Activated naive CD4-positive, alpha-beta T cell treated with anti-CD3 and anti-CD28 coated beads, Interleukin-2, amount 10 ng/mL, durations not matched to agents 7 days and 5 days (primary cell): ENCODE data around the gene TMEM181.
"Not testable (repeated sequence)": the region's sequence is repeated elsewhere in the genome, so short reads cannot be mapped to it uniquely, and the experiment has no call there.

ENCODE experiments used
- CTCF ChIA-PET: fragments of 350-600 bp; sonication (Branson Sonifier 250); formaldehyde crosslinking; loops from one replicate; lab custom pipeline; 2021; ENCODE audit warnings: antibody characterized with exemption; lab: Charles Lee
- DNase-seq: peaks from one replicate; pipeline ENCODE4 v3.0.0-alpha.2; 2020
- H3K27ac Mint-ChIP-seq: one replicate; pipeline ENCODE4 v1.8.0; 2021; ENCODE audit warnings: mild to moderate bottlenecking, moderate library complexity, mixed read lengths
- H3K27me3 Mint-ChIP-seq: one replicate; pipeline ENCODE4 v1.8.0; 2021; ENCODE audit warnings: mild to moderate bottlenecking, mixed read lengths
- H3K36me3 Mint-ChIP-seq: one replicate; pipeline ENCODE4 v1.8.0; 2021; ENCODE audit warnings: mixed read lengths
- H3K4me1 Mint-ChIP-seq: one replicate; pipeline ENCODE4 v1.8.0; 2021; ENCODE audit warnings: mixed read lengths
- H3K4me3 Mint-ChIP-seq: one replicate; pipeline ENCODE4 v1.8.0; 2021; ENCODE audit warnings: mild to moderate bottlenecking, moderate library complexity, mixed read lengths
- H3K9me3 Mint-ChIP-seq: one replicate; pipeline ENCODE4 v1.8.0; 2021; ENCODE audit warnings: mixed read lengths

The TMEM181 gene

DNA sequence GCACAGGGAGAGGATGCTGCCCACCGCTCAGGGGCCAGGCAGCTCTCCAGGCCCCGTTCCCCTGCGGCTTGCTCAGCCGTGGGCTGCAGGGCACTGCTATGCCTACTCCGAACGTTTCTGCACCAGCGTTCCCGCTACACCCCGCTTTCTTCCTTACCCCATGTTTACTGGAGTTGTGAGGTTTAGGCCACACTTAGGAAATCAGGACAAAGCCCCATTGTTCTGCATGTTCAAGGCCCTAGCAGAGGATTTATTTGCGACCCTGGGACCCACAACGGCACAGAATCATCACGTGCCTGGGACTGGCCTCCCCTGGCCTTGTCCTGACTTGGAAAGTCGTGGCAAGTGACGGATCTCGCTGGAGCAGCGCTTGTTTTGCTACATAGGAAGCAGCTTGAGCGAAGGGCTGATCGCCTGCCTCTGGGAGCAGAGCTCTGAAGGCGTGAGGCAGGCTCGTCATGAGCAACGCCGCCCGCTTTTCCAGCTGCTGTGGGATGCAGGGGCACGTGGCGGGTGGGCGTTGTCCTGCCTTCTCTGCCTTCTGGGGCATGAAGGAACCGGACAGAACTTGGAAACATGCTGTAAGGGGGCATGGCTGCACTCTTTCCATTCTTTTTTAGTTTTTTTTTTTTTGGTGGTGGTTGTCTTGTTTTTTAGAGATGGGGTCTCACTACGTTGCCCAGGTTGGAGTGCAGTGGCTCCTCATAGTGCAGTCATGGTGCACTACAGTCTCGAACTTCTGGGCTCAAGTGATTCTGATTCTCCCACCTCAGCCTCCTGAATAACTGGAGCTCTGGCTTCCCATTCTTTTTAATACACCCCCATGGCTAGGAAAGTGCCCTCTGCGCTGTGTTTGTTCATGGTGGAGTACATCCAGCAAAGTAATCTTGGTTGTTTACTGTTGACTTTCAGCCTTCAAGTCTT, 14.6 kb upstream of the TMEM181 start:
- H3K4me1 Mint-ChIP-seq, result no peaks in the 10 kb centered on the region
- no peaks in the 10 kb centered on the region for H3K9me3 Mint-ChIP-seq
- no peak overlapping the region for H3K27ac Mint-ChIP-seq
- peaks cover 46% of the 10 kb centered on the region for H3K27me3 Mint-ChIP-seq
- CTCF ChIA-PET, result no interaction called here
- H3K36me3 Mint-ChIP-seq, result no peaks in the 10 kb centered on the region
- H3K4me3 Mint-ChIP-seq, result no peak overlapping the region
- no peak for DNase-seq

DNA sequence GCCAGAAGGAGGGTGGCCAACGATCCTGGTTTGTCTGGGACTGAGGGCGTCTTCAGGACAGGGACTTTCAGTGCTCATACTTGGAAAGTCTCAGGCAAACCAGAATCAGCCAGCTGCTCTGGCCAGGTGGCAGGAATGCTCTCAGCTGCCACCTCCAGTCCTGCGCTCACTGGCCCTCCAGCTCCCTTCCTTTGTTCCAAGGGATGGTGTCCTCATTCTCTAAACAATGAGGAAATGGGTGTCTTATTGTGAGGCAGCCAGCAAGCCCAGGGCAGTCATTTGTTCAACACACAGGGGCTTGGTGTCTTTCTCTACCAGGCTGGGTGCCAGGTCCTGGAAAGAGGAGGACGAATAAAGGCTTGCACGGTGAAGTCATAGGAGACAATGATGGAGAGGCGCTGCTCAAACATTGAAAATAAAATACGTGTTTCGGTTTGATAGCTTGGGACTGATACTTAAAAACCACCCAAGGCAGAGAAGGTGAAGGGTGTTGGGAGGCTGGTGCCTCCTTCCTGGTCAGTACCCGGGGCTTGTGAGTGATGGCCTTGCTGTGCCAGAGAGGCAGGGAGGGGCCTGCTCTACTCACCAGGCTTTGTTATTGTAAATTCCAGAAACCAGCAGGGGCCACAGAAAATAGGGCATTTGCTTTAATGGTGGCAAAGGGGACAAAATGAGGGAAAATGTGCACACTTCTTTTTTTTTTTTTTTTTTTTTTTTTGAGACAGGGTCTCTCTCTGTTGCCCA, 11.3 kb upstream of the TMEM181 start:
- Mint-ChIP-seq H3K4me1 (no peaks in the 10 kb centered on the region), H3K36me3 (no peaks in the 10 kb centered on the region), H3K27me3 (peaks cover 35% of the 10 kb centered on the region), H3K4me3 (no peak overlapping the region), H3K9me3 (no peaks in the 10 kb centered on the region), H3K27ac (no peak overlapping the region)
- CTCF ChIA-PET, result no interaction called here
- no peak for DNase-seq

DNA sequence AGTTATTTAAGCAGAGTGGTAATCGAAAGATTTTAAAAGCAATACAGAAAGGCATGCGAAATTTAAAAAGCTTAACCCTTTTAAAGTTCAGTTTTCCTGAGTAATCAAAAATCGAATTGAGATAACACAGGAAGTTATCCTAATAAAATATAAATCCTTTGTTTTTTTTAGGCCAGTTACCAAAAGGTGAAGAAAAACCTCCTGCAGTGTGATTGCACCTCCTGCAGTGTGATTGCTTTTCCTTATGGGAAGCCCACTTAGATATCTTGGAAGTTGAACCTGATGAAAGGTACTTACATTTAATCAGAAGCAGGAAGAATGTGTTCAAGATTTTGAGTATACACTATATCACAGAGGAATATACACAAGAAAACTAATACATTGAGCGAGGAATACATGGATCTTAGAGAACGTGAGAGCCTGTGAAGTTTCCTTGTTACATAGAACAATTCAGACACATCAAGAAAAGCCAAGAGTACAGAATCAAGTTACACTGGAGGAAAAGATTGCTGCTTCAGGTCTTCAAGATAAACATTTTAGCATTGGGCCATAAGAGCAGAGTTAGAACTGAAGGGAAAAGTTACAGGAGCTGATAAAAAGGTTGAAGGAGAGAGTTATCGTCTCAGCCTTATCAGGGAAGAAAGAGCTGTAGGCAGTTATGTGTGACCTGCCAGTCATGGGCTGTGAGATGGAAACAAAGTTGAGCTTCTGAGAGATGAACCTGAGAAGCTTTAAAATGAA, 7.7 kb upstream of the TMEM181 start:
- H3K36me3 Mint-ChIP-seq, result no peaks in the 10 kb centered on the region
- H3K27me3 Mint-ChIP-seq, result peaks cover 32% of the 10 kb centered on the region
- H3K4me1 Mint-ChIP-seq, result peaks cover 9% of the 10 kb centered on the region
- CTCF ChIA-PET, result interaction anchor here (1.0 to 1.6 kb wide), 2 partner anchors 51 to 338 kb away, joined by 4 to 6 read pairs; no protein-coding TSS in a partner anchor
- no peak overlapping the region for H3K27ac Mint-ChIP-seq
- H3K9me3 Mint-ChIP-seq, result no peaks in the 10 kb centered on the region
- no peak for DNase-seq
- H3K4me3 Mint-ChIP-seq, result no peak overlapping the region

DNA sequence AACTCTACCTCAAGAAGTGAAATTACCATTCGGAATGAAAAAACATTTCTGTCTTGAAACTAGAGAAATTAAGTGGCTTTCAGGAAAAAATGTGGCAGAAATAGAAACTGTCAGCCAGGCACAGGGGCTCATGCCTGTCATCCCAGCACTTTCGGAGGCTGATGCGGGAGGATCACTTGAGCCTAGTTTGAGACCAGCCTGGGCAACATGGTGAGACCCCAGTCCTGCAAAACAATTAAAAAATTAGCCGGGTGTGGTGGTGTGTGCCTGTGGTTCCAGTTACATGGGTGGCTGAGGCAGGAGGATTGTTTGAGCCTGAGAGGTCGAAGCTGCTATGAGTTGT, 7.1 kb upstream of the TMEM181 start:
- Mint-ChIP-seq H3K4me3 (no peak overlapping the region), H3K9me3 (no peaks in the 10 kb centered on the region), H3K27ac (no peak overlapping the region), H3K36me3 (no peaks in the 10 kb centered on the region), H3K27me3 (peaks cover 29% of the 10 kb centered on the region), H3K4me1 (peaks cover 9% of the 10 kb centered on the region)
- DNase-seq, result no peak
- CTCF ChIA-PET, result interaction anchor here (1.0 to 1.6 kb wide), 3 partner anchors 34 to 338 kb away, joined by 3 to 6 read pairs (median 4); no protein-coding TSS in a partner anchor

DNA sequence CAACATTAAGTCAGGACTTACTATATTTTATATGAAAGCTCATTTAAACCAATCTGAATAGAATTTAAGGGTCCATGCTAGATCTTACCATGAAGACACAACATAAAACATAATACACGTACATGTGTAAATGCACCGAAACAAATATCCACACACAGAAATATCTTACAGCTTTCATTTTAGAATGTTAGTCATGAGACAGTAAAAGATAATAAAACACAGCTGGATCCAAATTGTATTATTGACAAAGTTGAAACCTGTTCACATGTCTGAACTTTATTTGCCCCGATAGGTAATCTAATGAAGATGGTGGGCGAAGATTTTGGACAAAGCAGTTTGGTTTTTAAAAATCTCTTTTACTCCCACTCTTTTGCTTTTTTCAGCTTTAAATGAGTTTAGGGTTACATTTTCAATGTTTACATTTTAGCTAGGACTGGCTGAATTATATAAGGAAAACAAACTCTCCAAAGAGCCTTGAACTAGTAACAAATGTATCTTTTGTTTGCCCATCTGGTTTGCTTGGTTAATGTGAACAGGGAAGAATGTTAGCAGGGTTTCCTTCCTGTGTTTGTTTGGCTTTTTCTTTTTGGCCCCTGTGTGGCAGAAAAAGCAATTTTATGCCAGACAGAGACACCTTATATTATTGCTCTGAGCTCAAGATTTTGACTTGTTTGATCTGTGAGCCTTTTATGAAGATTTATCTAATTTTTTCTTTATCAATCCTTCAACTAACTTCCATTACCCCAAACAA, 5.1 kb upstream of the TMEM181 start:
- Mint-ChIP-seq H3K27me3 (peaks cover 28% of the 10 kb centered on the region), H3K36me3 (no peaks in the 10 kb centered on the region), H3K4me1 (peaks cover 16% of the 10 kb centered on the region), H3K27ac (no peak overlapping the region), H3K9me3 (no peaks in the 10 kb centered on the region), H3K4me3 (no peak overlapping the region)
- CTCF ChIA-PET, result no interaction called here
- DNase-seq, result no peak

DNA sequence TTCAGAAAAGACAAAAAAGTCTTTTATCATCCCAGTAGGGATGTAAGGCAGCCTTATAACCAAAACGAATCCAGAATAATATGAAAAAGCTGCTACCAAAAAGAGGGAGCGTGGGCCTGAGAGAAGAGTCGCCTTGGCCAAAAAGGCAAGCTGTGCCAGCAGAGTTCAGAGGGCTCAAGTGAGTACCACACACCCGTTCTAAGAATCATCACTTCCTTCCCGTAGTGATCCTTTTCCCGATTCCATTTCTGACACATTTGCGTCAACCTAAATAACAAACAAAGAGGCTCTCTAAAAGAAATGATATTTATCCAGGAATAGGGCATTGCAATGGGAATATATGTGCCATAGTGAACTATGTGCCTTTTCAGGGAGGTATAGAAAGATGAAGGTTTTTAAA, 3.8 kb upstream of the TMEM181 start:
- Mint-ChIP-seq H3K9me3 (no peaks in the 10 kb centered on the region), H3K4me1 (peaks cover 21% of the 10 kb centered on the region), H3K36me3 (peaks cover 2% of the 10 kb centered on the region), H3K27ac (no peak overlapping the region), H3K4me3 (no peak overlapping the region), H3K27me3 (peaks cover 28% of the 10 kb centered on the region)
- DNase-seq, result no peak
- CTCF ChIA-PET, result no interaction called here

DNA sequence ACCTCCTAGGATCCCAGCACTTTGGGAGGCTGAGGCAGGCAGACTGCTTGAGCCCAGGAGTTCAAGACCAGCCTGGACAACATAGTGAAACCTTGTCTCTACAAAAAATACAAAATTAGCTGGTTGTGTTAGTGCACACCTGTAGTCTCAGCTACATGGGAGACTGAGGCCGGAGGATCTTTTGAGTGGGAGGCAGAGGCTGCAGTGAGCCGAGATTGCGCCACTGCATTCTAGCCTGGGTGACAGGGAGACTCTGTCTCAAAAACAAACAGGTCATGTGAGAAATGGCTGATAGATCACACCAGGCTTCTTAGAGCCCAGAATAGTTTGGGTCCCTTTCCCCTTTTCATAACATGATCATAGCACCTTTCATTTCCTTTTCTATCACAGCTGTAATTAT, 2.8 kb upstream of the TMEM181 start:
- DNase-seq, H3K9me3 Mint-ChIP-seq, H3K36me3 Mint-ChIP-seq, H3K4me3 Mint-ChIP-seq, H3K27ac Mint-ChIP-seq: not testable (repeated sequence)
- Mint-ChIP-seq H3K4me1 (peaks cover 31% of the 10 kb centered on the region), H3K27me3 (peaks cover 28% of the 10 kb centered on the region)
- CTCF ChIA-PET, result interaction anchor here (1.0 to 1.4 kb wide), 2 partner anchors 39 to 343 kb away, joined by 3 read pairs; no protein-coding TSS in a partner anchor

DNA sequence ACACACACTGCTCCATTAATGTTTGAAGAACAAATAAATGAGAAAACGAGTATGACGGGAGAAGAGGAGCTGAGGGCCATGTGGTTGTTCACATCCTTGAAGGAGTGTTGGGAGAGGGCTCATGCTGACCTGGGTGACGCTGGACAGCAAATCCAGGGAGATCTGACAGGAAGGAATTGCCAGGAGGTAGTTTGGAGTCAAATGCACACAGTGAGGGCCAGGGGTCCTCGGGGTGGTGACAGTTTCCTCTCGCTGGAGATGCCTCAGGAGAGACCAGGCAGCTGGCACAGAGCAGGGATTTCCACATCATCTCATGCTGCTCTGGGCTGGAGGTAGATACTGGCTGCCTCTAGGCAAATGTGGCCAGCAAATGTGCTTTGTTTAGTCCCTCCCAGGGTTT, 2.0 kb upstream of the TMEM181 start:
- no peak overlapping the region for H3K4me3 Mint-ChIP-seq
- H3K36me3 Mint-ChIP-seq, result peaks cover 10% of the 10 kb centered on the region
- peaks cover 39% of the 10 kb centered on the region for H3K4me1 Mint-ChIP-seq
- H3K27me3 Mint-ChIP-seq, result peaks cover 22% of the 10 kb centered on the region
- no peak overlapping the region for H3K27ac Mint-ChIP-seq
- CTCF ChIA-PET, result interaction anchor here (1.0 to 1.4 kb wide), 2 partner anchors 39 to 344 kb away, joined by 3 read pairs; no protein-coding TSS in a partner anchor
- H3K9me3 Mint-ChIP-seq, result no peaks in the 10 kb centered on the region
- no peak for DNase-seq

DNA sequence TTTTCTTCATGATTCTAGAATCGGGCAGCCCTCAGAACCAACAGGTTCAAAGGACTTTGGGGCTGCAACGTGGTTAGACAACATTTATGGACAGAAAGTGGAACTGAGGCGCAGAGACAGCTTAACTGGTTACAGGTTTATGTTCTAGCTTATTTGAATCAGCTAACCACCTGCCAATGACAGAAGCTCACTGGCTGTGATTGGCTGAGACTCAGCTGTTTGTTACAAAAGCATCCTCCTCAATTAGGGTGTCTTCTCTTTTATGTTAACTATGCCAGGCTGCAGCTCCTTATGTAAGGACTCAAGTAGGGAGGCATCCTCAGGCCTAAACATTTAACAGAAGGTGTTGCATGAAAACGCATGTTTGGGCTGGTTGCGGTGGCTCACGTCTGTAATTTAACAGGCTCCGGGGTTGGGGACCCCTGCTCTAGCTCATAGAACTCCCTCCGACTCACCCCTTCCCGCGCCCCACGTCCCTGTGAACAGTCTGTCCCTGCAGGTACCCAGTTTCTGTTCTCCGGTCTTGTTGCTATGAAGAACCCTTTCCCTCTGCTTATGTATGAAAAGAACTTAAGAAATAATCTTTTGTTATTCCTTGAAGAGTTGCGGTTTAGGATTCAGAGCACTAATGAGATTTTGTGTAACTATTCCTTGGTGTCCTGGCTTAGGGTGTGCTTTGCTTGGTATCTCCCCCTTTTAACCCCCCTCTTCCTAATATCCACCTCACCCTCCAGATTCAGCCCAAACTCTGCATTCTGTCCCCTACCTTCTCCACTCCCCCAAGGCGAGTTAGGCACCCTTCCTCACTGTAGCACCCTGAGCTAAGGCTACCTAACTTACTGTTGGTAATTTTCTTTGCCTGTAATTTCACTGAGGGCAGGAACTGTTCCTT, 1.2 kb upstream of the TMEM181 start:
- Mint-ChIP-seq H3K9me3 (no peaks in the 10 kb centered on the region), H3K4me3 (peak overlapping the region; percentile 96), H3K27ac (peak overlapping the region; percentile 54), H3K4me1 (peaks cover 43% of the 10 kb centered on the region), H3K36me3 (peaks cover 12% of the 10 kb centered on the region), H3K27me3 (peaks cover 21% of the 10 kb centered on the region)
- DNase-seq, result no peak
- CTCF ChIA-PET, result interaction anchor here (1.0 to 1.4 kb wide), 3 partner anchors 11 to 344 kb away, joined by 3 to 4 read pairs (median 3); no protein-coding TSS in a partner anchor

DNA sequence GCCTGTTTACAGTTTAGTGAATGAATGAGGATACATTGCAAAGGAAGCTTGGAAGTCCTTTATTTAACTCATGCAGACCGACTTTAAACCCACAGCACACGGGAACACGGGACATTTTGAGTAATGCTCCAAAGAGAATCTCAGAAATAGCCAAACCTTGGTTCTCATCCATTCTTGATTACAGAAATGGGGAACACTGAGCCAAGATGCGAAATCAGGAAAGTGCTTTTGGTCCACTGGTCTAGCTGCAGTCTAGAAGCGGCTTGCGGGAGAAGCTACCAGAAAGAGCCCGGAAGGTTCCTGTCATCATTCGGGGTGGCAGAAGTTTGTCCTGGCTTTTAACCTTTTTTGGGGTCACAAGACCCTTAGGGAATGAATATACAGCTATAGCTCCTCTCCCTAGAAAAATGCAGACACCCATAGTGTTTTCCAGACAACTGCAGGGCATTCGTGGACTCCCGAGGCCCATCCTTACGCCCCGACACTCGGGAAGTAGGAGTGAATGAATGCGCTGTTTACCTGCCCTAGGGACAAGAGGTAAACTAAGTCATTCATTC, 475 bp upstream of the TMEM181 start:
- no peak for DNase-seq
- Mint-ChIP-seq H3K4me3 (peak overlapping the region; percentile 96), H3K27ac (peak overlapping the region; percentile 54), H3K4me1 (peaks cover 50% of the 10 kb centered on the region), H3K36me3 (peaks cover 12% of the 10 kb centered on the region), H3K9me3 (no peaks in the 10 kb centered on the region), H3K27me3 (peaks cover 17% of the 10 kb centered on the region)
- CTCF ChIA-PET, result interaction anchor here (1.0 to 1.2 kb wide), 2 partner anchors 10 to 338 kb away, joined by 3 to 4 read pairs; no protein-coding TSS in a partner anchor

DNA sequence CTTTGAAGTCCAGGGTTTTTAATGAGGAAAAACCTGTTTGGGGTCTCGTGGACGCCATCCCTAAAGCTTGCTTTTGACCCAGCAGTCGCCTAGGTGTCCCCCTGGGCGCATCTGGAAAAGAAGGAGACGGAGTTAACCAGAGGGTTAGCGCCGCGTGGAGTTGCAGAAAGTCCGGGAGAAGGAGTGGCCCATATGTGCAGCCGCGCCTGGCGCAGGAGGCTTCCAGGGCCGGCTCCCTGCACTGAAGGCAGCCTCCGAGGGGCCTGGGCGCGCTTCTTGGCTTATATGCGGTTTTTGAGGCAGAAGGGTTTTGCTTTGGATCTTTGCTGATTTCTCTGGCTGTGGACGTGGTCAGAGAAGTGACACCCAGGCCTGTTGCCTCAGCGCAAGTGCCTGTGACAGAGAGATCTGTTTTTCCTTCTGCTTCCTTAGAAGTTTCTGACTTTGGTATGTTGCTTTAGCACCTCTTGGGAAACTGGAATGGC, 987 bp downstream of the TMEM181 start:
- H3K4me1 Mint-ChIP-seq, result peaks cover 56% of the 10 kb centered on the region
- DNase-seq, result peak; percentile 36

DNA sequence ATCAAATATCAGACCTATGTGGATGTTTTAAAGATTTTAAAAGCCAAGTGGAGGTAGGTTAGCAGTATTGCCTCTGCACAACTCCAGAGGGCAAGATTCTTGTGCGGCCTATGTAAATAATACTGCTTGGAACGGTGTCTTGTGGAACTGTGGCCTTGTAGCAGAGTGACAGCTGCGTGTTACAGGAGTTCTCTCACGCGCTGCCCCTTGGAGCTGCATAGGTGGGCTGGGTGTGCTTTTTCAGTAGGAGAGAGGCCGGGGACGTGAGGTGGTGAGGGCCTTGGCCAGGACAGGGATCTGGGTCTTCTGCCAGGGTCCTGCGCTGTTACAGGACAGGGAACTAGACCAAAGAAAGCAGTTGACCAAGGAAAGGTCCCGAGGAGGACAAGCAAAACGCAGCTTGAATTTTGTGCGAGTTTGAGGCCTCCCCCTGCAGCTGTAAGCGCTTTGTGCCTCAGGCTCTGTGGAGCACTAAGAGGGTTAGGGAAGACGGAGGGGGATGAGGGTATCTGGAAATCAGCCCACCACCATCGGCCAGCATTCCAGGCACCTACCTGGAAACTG, 1.5 kb downstream of the TMEM181 start:
- DNase-seq, result no peak
- Mint-ChIP-seq H3K4me3 (peak overlapping the region; percentile 96), H3K36me3 (peaks cover 27% of the 10 kb centered on the region), H3K9me3 (no peaks in the 10 kb centered on the region), H3K27me3 (peaks cover 14% of the 10 kb centered on the region), H3K27ac (peak overlapping the region; percentile 94), H3K4me1 (peaks cover 61% of the 10 kb centered on the region)
- CTCF ChIA-PET, result no interaction called here

More for the DNA sequence above, 987 bp downstream of the TMEM181 start:
- peak overlapping the region; percentile 94 for H3K27ac Mint-ChIP-seq
- H3K4me3 Mint-ChIP-seq, result peak overlapping the region; percentile 96
- peaks cover 17% of the 10 kb centered on the region for H3K27me3 Mint-ChIP-seq
- CTCF ChIA-PET, result no interaction called here
- peaks cover 23% of the 10 kb centered on the region for H3K36me3 Mint-ChIP-seq
- no peaks in the 10 kb centered on the region for H3K9me3 Mint-ChIP-seq
